Omental fat pad (tissue), 4 donors: ENCODE results near the gene PNMT. TPM values are rescaled to one million over a fixed set of nuclear protein-coding genes. Genes with fewer than 3 reads are reported as not detected.

Experiments used
- ATAC-seq: fragments of 150-250 bp; one replicate; pipeline ENCODE4 v1.9.1; 2016; ENCODE audit warnings: mild to moderate bottlenecking, moderate library complexity; ENCODE audit not compliant: low FRiP score
- DNase-seq: peaks from one replicate; pipeline ENCODE4 v3.0.0-alpha.2; 2019; ENCODE audit warnings: low spot score
- total RNA-seq, 4 donors: library from RNA; depleted of rRNA; stranded (reverse); fragments of >200 nt; gene quantifications; one replicate each; pipeline ENCODE4 v1.1.0, GENCODE V29; 2016
- TF ChIP-seq, protein P1 (sequence below), 3 donors: fragments of 450-650 bp; IDR thresholded peaks; one replicate each; pipeline ENCODE4 v1.5.1; 2016 to 2017; ENCODE audit warnings: antibody characterized with exemption in 3 of 3, mild to moderate bottlenecking in 3 of 3, moderate library complexity in 2 of 3

PNMT gene
- total RNA-seq, 4 donors from 2014 or later, result 0.44 to 16.7 (median 1.9) TPM

DNA sequence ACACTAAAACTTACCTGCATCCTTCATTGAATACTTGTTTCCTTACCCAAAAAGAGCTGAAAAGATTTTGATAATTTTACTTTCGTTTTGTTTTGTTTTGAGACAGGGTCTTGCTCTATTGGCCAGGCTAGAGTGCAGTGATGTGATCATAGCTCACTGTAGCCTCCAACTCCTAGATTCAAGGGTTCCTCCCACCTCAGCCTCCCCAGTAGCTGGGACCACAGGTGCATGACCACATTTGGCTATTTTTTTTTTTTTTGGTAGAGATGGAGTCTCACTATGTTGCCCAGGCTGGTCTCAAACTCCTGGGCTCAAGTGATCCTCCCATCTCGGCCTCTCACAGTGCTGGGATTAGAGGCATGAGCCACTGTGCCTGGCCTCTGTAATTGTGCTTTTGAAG lies 13.1 kb upstream of the PNMT start:
- no peak for ATAC-seq
- TF ChIP-seq, protein P1, sequence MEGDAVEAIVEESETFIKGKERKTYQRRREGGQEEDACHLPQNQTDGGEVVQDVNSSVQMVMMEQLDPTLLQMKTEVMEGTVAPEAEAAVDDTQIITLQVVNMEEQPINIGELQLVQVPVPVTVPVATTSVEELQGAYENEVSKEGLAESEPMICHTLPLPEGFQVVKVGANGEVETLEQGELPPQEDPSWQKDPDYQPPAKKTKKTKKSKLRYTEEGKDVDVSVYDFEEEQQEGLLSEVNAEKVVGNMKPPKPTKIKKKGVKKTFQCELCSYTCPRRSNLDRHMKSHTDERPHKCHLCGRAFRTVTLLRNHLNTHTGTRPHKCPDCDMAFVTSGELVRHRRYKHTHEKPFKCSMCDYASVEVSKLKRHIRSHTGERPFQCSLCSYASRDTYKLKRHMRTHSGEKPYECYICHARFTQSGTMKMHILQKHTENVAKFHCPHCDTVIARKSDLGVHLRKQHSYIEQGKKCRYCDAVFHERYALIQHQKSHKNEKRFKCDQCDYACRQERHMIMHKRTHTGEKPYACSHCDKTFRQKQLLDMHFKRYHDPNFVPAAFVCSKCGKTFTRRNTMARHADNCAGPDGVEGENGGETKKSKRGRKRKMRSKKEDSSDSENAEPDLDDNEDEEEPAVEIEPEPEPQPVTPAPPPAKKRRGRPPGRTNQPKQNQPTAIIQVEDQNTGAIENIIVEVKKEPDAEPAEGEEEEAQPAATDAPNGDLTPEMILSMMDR (IDR thresholded peaks at IDR 0.05), result no peak
- DNase-seq, result no peak

DNA sequence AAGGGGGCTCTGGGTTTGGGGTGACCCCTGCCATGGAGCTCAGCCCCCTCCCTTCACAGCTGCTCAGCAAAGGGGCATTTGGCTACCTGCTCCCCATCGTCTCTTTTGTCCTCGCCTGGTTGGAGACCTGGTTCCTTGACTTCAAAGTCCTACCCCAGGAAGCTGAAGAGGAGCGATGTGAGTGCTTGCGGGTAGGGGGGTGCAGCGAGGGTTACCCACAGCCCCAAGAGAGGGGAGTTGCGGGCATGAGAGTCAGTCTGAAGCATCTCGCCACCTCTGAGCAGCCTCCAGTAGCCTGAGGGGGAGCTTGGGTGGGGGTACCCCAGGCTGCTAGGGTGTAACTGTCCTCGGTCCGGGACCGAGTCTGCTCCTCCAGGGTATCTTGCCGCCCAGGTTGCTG lies 9.9 kb upstream of the PNMT start:
- DNase-seq (no peak), ATAC-seq (no peak)

DNA sequence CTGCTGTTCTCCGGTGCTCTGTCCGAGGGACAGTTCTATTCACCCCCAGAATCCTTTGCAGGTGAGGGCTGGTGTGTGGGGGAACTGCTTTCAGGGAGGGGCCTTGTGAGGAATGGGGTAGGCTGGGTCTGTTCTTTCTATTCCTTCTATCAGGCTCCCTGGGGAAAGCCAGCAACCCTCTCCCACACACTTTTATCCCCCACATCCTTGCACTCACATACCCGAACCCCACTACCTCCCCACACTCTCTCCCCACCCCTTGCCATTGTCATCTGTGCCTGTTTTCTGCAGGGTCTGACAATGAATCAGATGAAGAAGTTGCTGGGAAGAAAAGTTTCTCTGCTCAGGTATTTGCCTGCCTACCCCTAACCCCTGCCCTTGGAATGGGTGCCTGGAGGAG lies 9.5 kb upstream of the PNMT start:
- no peak for ATAC-seq
- TF ChIP-seq, protein P1 (IDR thresholded peaks at IDR 0.05), result no peak
- no peak for DNase-seq

More for the DNA sequence above, 9.9 kb upstream of the PNMT start:
- TF ChIP-seq, protein P1 (IDR thresholded peaks at IDR 0.05), result no peak

DNA sequence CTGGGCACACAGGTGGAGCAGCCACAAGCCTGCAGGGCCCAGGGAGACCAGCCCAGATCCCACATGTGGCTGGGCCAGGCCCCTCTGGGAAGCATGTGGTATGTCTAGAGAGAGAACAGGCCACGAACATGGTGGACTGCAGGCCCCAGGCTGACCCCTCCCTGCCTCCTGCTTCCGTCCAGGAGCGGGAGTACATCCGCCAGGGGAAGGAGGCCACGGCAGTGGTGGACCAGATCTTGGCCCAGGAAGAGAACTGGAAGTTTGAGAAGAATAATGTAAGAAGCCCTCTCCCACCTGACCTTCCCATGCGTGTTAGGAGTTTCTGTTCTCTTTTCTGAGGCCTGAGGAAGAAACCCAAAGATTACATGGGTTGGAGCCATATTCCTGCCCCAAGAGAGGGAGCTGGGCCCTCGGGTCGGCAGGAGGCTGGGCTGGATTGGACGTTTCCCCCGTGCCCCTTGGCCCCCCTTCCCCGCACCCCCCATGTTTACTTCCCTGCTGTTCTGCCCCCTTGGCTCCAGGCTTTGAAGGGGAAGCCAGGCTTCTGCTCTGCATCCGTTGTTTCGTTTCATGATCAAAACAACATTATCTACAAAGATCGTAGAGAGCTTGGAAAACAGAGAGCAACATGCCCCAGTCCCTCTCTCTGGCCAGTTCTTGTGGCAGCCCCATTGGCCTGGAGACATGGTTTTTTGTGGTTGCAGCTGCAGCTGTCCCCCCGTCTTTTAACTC lies 8.8 kb upstream of the PNMT start:
- TF ChIP-seq, protein P1 (IDR thresholded peaks at IDR 0.05), result no peak
- ATAC-seq, result no peak
- no peak for DNase-seq

DNA sequence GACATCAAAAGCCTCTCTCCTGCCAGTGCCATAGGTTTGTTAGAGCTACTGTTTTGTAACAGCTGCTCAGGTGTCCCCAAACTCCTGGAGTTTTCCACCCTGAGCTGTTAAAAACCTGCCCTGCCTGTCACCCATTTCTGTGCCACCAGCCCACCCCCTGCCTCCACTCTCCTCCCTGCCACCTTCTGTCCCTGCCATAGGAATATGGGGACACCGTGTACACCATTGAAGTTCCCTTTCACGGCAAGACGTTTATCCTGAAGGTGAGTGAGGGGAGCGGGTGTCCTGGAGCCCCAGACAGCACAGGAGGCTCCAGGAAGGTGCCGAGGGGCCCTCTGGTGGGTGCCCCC lies 8.3 kb upstream of the PNMT start:
- TF ChIP-seq, protein P1 (IDR thresholded peaks at IDR 0.05), result no peak

DNA sequence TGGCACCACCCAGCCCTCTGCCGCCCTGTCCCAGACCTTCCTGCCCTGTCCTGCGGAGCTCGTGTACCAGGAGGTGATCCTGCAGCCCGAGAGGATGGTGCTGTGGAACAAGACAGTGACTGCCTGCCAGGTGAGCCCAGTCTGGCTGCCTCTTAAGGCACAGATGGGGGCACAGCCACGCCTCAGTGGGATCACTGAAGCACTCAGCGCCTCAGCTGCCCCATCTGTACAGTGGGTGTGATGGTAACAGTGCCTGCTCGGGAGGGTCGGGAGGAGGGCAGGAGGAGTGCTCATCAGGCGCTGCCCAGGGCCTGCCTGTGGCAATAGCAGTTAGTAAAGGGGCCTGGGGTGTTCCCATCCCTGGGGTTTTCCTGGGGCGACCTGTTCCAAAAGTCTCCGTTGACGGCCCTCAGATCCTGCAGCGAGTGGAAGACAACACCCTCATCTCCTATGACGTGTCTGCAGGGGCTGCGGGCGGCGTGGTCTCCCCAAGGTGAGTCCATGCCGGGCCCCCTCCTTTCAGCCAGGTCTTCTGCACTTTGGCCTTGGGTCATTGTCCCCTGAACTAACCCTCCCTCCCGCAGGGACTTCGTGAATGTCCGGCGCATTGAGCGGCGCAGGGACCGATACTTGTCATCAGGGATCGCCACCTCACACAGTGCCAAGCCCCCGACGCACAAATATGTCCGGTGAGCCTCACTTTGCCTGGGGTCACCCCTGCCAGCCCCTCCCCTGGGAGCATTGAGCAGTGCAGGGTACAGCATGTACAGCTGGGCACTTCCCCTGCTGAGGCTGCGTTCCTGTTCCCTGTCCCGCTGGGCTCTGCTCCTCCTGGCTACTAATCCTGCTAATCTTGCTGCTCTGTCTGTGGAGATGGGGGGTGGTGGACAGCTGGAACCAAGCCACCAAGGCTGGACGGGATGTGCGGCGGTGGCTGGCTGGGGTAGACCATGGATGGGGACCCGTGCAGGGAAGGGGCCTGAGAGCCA lies 7.6 kb upstream of the PNMT start:
- TF ChIP-seq, protein P1 (IDR thresholded peaks at IDR 0.05), result no peak
- ATAC-seq, result no peak
- no peak for DNase-seq

More for the DNA sequence above, 8.3 kb upstream of the PNMT start:
- ATAC-seq (no peak), DNase-seq (no peak)
